ENCODE data around the gene CASK.

DNA sequence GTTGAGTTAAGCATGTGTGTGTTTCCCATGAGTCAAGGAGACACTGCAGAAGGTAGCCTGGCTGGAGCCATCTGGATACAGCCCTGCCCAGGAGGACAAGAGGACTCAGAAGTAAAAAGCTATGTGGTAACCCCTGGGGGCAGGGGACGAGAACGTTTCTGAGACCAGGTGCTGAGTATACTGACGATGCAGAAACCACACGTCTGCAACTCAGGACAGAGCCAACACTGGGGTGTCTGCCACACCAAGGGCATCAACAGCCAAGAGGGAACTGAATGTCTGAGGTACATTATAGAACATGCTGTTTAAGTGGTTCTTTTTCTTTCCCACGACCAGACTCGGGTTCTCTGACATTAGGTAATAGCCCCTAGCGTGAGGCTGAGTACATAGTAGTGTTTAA lies 328.7 kb downstream of the CASK start:
- TF ChIP-seq CTCF (IDR thresholded peaks at IDR 0.05; ENCODE audit: low read depth, low read length, missing input control) (no peak), YY1 (IDR thresholded peaks at IDR 0.05) (no peak), ZBTB33 (IDR thresholded peaks at IDR 0.05) (no peak), HNF4A (conservative IDR thresholded peaks at IDR 0.05) (no peak), REST (IDR thresholded peaks at IDR 0.05) (no peak)
